Central memory CD8-positive, alpha-beta T cell (primary cell): Measurements from ENCODE around the gene ACTN4.

ENCODE experiments used
- ATAC-seq: fragments of 150-1000 bp; cut with Tn5 transposase; replicated peaks from 2 replicates; pipeline ENCODE4 v1.10.0; 2022; ENCODE audit warnings: mild to moderate bottlenecking, moderate FRiP score, moderate number of reproducible peaks; ENCODE audit not compliant: poor library complexity, severe bottlenecking; ENCODE audit errors: extremely low read depth
- DNase-seq, 2 donors: peaks; one replicate each; pipeline ENCODE4 v3.0.0; 2021; ENCODE audit warnings: low spot score in 2 of 2
- H3K27ac Mint-ChIP-seq: one replicate; pipeline ENCODE4 v1.8.0; 2022; ENCODE audit warnings: low read depth, mild to moderate bottlenecking, moderate library complexity, mixed read lengths
- H3K27me3 Mint-ChIP-seq: one replicate; pipeline ENCODE4 v1.8.0; 2022; ENCODE audit warnings: mixed read lengths
- H3K36me3 Mint-ChIP-seq: one replicate; pipeline ENCODE4 v1.8.0; 2022; ENCODE audit warnings: mild to moderate bottlenecking, moderate library complexity, mixed read lengths; ENCODE audit not compliant: insufficient read depth
- H3K4me1 Mint-ChIP-seq: one replicate; pipeline ENCODE4 v1.8.0; 2022; ENCODE audit warnings: mixed read lengths
- H3K4me3 Mint-ChIP-seq: one replicate; pipeline ENCODE4 v1.8.0; 2022; ENCODE audit warnings: mild to moderate bottlenecking, moderate library complexity, mixed read lengths
- H3K9me3 Mint-ChIP-seq: one replicate; pipeline ENCODE4 v1.8.0; 2022; ENCODE audit warnings: mixed read lengths

ACTN4 gene

GRCh38 chr19:38726761-38727301 lies 79.4 kb downstream of the ACTN4 start:
- peak; percentile 71 for ATAC-seq
- Mint-ChIP-seq H3K4me3 (no peak overlapping the region), H3K9me3 (no peaks in the 10 kb centered on the region), H3K36me3 (peaks cover 36% of the 10 kb centered on the region), H3K27ac (peak overlapping the region; percentile 4), H3K4me1 (peaks cover 23% of the 10 kb centered on the region), H3K27me3 (no peaks in the 10 kb centered on the region)
- DNase-seq = no peak

- Mint-ChIP-seq H3K27me3 (no peaks in the 10 kb centered on the region), H3K36me3 (peaks cover 38% of the 10 kb centered on the region), H3K4me1 (peaks cover 29% of the 10 kb centered on the region), H3K4me3 (no peak overlapping the region), H3K9me3 (no peaks in the 10 kb centered on the region), H3K27ac (peak overlapping the region; percentile 58)
- ATAC-seq (no peak), DNase-seq (no peak)
Observed at GRCh38 chr19:38727306-38727867, 79.9 kb downstream of the ACTN4 start.

GRCh38 chr19:38727868-38728660 lies 80.6 kb downstream of the ACTN4 start:
- ATAC-seq (no peak), DNase-seq (no peak)
- Mint-ChIP-seq H3K27me3 (no peaks in the 10 kb centered on the region), H3K4me3 (no peak overlapping the region), H3K9me3 (no peaks in the 10 kb centered on the region), H3K4me1 (peaks cover 35% of the 10 kb centered on the region), H3K27ac (peak overlapping the region; percentile 58), H3K36me3 (peaks cover 41% of the 10 kb centered on the region)

GRCh38 chr19:38728752-38729541 lies 81.5 kb downstream of the ACTN4 start:
- H3K9me3 Mint-ChIP-seq = no peaks in the 10 kb centered on the region

GRCh38 chr19:38729653-38730469 lies 82.4 kb downstream of the ACTN4 start:
- H3K27me3 Mint-ChIP-seq = no peaks in the 10 kb centered on the region
- ATAC-seq (peak; percentile 43), DNase-seq (peak; percentile 48 to 57)
- peaks cover 41% of the 10 kb centered on the region for H3K36me3 Mint-ChIP-seq
- H3K9me3 Mint-ChIP-seq = no peaks in the 10 kb centered on the region
- peaks cover 47% of the 10 kb centered on the region for H3K4me1 Mint-ChIP-seq
- H3K27ac Mint-ChIP-seq = peak overlapping the region; percentile 79
- no peak overlapping the region for H3K4me3 Mint-ChIP-seq

More at GRCh38 chr19:38728752-38729541, 81.5 kb downstream of the ACTN4 start:
- DNase-seq (no peak), ATAC-seq (no peak)
- peak overlapping the region; percentile 79 for H3K27ac Mint-ChIP-seq
- H3K4me3 Mint-ChIP-seq = no peak overlapping the region
- H3K27me3 Mint-ChIP-seq = no peaks in the 10 kb centered on the region
- H3K4me1 Mint-ChIP-seq = peaks cover 38% of the 10 kb centered on the region
- H3K36me3 Mint-ChIP-seq = peaks cover 39% of the 10 kb centered on the region

GRCh38 chr19:38730470-38730730 lies 83.0 kb downstream of the ACTN4 start:
- no peak overlapping the region for H3K4me3 Mint-ChIP-seq
- H3K27me3 Mint-ChIP-seq = no peaks in the 10 kb centered on the region
- ATAC-seq (no peak), DNase-seq (no peak)
- H3K9me3 Mint-ChIP-seq = no peaks in the 10 kb centered on the region
- peaks cover 41% of the 10 kb centered on the region for H3K36me3 Mint-ChIP-seq
- peak overlapping the region; percentile 60 for H3K27ac Mint-ChIP-seq
- H3K4me1 Mint-ChIP-seq = peaks cover 52% of the 10 kb centered on the region

- no peak overlapping the region for H3K4me3 Mint-ChIP-seq
- DNase-seq (no peak), ATAC-seq (no peak)
- peaks cover 53% of the 10 kb centered on the region for H3K4me1 Mint-ChIP-seq
- H3K9me3 Mint-ChIP-seq = no peaks in the 10 kb centered on the region
- H3K36me3 Mint-ChIP-seq = peaks cover 40% of the 10 kb centered on the region
- H3K27ac Mint-ChIP-seq = peak overlapping the region; percentile 60
- H3K27me3 Mint-ChIP-seq = no peaks in the 10 kb centered on the region
Observed at GRCh38 chr19:38730731-38731589, 83.5 kb downstream of the ACTN4 start.

GRCh38 chr19:38731654-38732301 lies 84.3 kb downstream of the ACTN4 start:
- Mint-ChIP-seq H3K27ac (no peak overlapping the region), H3K36me3 (peaks cover 38% of the 10 kb centered on the region), H3K27me3 (no peaks in the 10 kb centered on the region), H3K4me1 (peaks cover 58% of the 10 kb centered on the region), H3K4me3 (no peak overlapping the region), H3K9me3 (no peaks in the 10 kb centered on the region)
- ATAC-seq (no peak), DNase-seq (no peak)

- peak overlapping the region; percentile 13 for H3K27ac Mint-ChIP-seq
- H3K27me3 Mint-ChIP-seq = no peaks in the 10 kb centered on the region
- ATAC-seq (no peak), DNase-seq (no peak)
- H3K4me1 Mint-ChIP-seq = peaks cover 60% of the 10 kb centered on the region
- peak overlapping the region; percentile 2 for H3K4me3 Mint-ChIP-seq
- H3K36me3 Mint-ChIP-seq = peaks cover 37% of the 10 kb centered on the region
- H3K9me3 Mint-ChIP-seq = no peaks in the 10 kb centered on the region
Observed at GRCh38 chr19:38733241-38733492, 85.7 kb downstream of the ACTN4 start.

GRCh38 chr19:38733493-38734175 lies 86.2 kb downstream of the ACTN4 start:
- DNase-seq = no peak
- no peak for ATAC-seq
- H3K4me3 Mint-ChIP-seq = peak overlapping the region; percentile 65
- H3K27ac Mint-ChIP-seq = peak overlapping the region; percentile 93
- H3K36me3 Mint-ChIP-seq = peaks cover 36% of the 10 kb centered on the region
- H3K4me1 Mint-ChIP-seq = peaks cover 62% of the 10 kb centered on the region
- H3K9me3 Mint-ChIP-seq = no peaks in the 10 kb centered on the region
- no peaks in the 10 kb centered on the region for H3K27me3 Mint-ChIP-seq

GRCh38 chr19:38734176-38734425 lies 86.7 kb downstream of the ACTN4 start:
- H3K4me1 Mint-ChIP-seq = peaks cover 67% of the 10 kb centered on the region
- peak overlapping the region; percentile 93 for H3K27ac Mint-ChIP-seq
- no peaks in the 10 kb centered on the region for H3K27me3 Mint-ChIP-seq
- ATAC-seq (no peak), DNase-seq (no peak)
- peaks cover 35% of the 10 kb centered on the region for H3K36me3 Mint-ChIP-seq
- H3K9me3 Mint-ChIP-seq = no peaks in the 10 kb centered on the region
- peak overlapping the region; percentile 65 for H3K4me3 Mint-ChIP-seq
